MCF 10A (cell line): ENCODE results near the gene IFNL2. TPM values are rescaled to one million over a fixed set of nuclear protein-coding genes. Genes with fewer than 3 reads are reported as not detected.
"Not testable (repeated sequence)": the region's sequence is repeated elsewhere in the genome, so short reads cannot be mapped to it uniquely, and the experiment has no call there.

Source experiments
- BruUV-seq: library from RNA; stranded (reverse); fragments of 400-500 nt; replicated peaks from 2 replicates; lab custom pipeline; 2021; lab: Mats Ljungman, UMichigan
- CTCF ChIA-PET: fragments of 300-600 bp; sonication (Branson Sonifier 250); formaldehyde crosslinking; extraction: SDS; loops from one replicate; lab custom pipeline; 2021; ENCODE audit warnings: antibody characterized with exemption, inconsistent platforms; lab: Yijun Ruan, JAX
- POLR2A ChIA-PET: fragments of 300-600, 350-650 bp; sonication (Branson Sonifier 250); formaldehyde crosslinking; extraction: SDS; loops from one replicate; lab custom pipeline; 2020; ENCODE audit warnings: antibody characterized with exemption, inconsistent platforms; lab: Yijun Ruan, JAX
- DNase-seq: peaks from one replicate; pipeline ENCODE4 v3.0.0-alpha.2; 2018; ENCODE audit not compliant: unreplicated experiment
- H3K27ac Mint-ChIP-seq: one replicate; pipeline ENCODE4 v1.8.0; 2022; ENCODE audit warnings: mild to moderate bottlenecking, low read depth, mixed read lengths; ENCODE audit not compliant: unreplicated experiment
- H3K27me3 Mint-ChIP-seq: one replicate; pipeline ENCODE4 v1.8.0; 2022; ENCODE audit warnings: mixed read lengths; ENCODE audit not compliant: insufficient read depth, unreplicated experiment
- H3K36me3 Mint-ChIP-seq: one replicate; pipeline ENCODE4 v1.8.0; 2022; ENCODE audit warnings: mild to moderate bottlenecking, moderate library complexity, mixed read lengths; ENCODE audit not compliant: insufficient read depth, unreplicated experiment
- H3K4me1 Mint-ChIP-seq: one replicate; pipeline ENCODE4 v1.8.0; 2022; ENCODE audit warnings: mixed read lengths; ENCODE audit not compliant: insufficient read depth, unreplicated experiment
- H3K4me3 Mint-ChIP-seq: one replicate; pipeline ENCODE4 v1.8.0; 2022; ENCODE audit warnings: mild to moderate bottlenecking, moderate library complexity, mixed read lengths; ENCODE audit not compliant: unreplicated experiment
- H3K9me3 Mint-ChIP-seq: one replicate; pipeline ENCODE4 v1.8.0; 2022; ENCODE audit warnings: mixed read lengths; ENCODE audit not compliant: unreplicated experiment
- intact Hi-C: fragments of 100-400 bp; cut with micrococcal nuclease; formaldehyde crosslinking; loops from 2 replicates; pipeline ENCODE4 v1.14.1; 2022
- total RNA-seq: library from RNA; stranded (reverse); gene quantifications from 2 replicates; pipeline ENCODE4 v1.2.3, GENCODE V29; 2022
- TF ChIP-seq, protein P1 (sequence below): fragments of 200-600 bp; IDR thresholded peaks from one replicate; pipeline ENCODE4 v1.8.0; 2022; ENCODE audit warnings: antibody characterized with exemption, mild to moderate bottlenecking; ENCODE audit not compliant: unreplicated experiment

IFNL2 gene
- total RNA-seq, 1 experiment from 2014 or later, result not detected

- TF ChIP-seq, protein P1, sequence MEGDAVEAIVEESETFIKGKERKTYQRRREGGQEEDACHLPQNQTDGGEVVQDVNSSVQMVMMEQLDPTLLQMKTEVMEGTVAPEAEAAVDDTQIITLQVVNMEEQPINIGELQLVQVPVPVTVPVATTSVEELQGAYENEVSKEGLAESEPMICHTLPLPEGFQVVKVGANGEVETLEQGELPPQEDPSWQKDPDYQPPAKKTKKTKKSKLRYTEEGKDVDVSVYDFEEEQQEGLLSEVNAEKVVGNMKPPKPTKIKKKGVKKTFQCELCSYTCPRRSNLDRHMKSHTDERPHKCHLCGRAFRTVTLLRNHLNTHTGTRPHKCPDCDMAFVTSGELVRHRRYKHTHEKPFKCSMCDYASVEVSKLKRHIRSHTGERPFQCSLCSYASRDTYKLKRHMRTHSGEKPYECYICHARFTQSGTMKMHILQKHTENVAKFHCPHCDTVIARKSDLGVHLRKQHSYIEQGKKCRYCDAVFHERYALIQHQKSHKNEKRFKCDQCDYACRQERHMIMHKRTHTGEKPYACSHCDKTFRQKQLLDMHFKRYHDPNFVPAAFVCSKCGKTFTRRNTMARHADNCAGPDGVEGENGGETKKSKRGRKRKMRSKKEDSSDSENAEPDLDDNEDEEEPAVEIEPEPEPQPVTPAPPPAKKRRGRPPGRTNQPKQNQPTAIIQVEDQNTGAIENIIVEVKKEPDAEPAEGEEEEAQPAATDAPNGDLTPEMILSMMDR, result no peak
- peaks cover 47% of the 10 kb centered on the region for H3K27me3 Mint-ChIP-seq
These were observed 3.6 kb upstream of the IFNL2 start for GRCh38 chr19:39264306-39265290.

DNA sequence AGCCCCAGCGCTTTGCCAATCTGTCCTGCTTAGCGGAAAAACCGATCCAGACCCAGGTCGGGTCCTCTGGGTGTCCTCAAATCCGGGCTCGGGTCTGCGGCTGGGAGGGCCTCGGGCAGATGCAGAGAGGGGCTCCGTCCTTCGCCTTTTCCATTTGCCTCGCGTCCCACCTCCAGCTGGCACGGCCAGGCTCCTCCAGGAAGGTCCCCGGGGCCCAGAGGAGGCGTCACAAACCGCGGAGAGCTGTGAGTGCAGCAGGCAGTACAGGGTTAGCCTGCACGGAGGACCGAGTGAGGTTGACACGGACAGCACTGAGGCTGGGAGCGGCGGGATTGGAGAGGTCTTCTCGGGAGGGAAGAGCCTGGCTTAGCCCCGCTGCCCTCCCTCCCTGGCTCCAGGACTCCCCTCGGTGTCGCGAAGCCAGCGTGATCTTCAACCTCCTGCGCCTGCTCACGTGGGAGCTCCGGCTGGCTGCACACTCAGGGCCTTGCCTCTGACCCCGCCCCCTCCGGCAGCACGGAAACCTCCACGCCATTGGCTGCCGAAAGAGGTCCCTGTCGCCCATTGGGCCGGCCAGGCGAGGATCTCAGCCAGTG, 2.8 kb upstream of the IFNL2 start:
- TF ChIP-seq, protein P1, result no peak
- intact Hi-C loops, result no loop called here
- H3K27ac Mint-ChIP-seq, result no peak overlapping the region
- H3K36me3 Mint-ChIP-seq, result no peaks in the 10 kb centered on the region
- H3K9me3 Mint-ChIP-seq, result no peaks in the 10 kb centered on the region
- no TSS peak for BruUV-seq
- no peaks in the 10 kb centered on the region for H3K4me1 Mint-ChIP-seq
- CTCF ChIA-PET, result no interaction called here
- no peak for DNase-seq
- peaks cover 54% of the 10 kb centered on the region for H3K27me3 Mint-ChIP-seq
- POLR2A ChIA-PET, result no interaction called here
- H3K4me3 Mint-ChIP-seq, result no peak overlapping the region

More at GRCh38 chr19:39264306-39265290, 3.6 kb upstream of the IFNL2 start:
- ChIA-PET POLR2A (no interaction called here), CTCF (no interaction called here)
- no peaks in the 10 kb centered on the region for H3K4me1 Mint-ChIP-seq
- no peak overlapping the region for H3K4me3 Mint-ChIP-seq
- intact Hi-C loops, result no loop called here
- no peak overlapping the region for H3K27ac Mint-ChIP-seq
- no peak for DNase-seq
- H3K9me3 Mint-ChIP-seq, result no peaks in the 10 kb centered on the region
- BruUV-seq, result no TSS peak
- no peaks in the 10 kb centered on the region for H3K36me3 Mint-ChIP-seq

GRCh38 chr19:39268531-39269223, 481 bp downstream of the IFNL2 start:
- intact Hi-C loops, H3K4me1 Mint-ChIP-seq, BruUV-seq: not testable (repeated sequence)

GRCh38 chr19:39269369-39269768, 1.2 kb downstream of the IFNL2 start:
- H3K4me1 Mint-ChIP-seq, intact Hi-C loops, BruUV-seq, POLR2A ChIA-PET, H3K9me3 Mint-ChIP-seq, DNase-seq, H3K4me3 Mint-ChIP-seq, H3K36me3 Mint-ChIP-seq, H3K27ac Mint-ChIP-seq, CTCF ChIA-PET: not testable (repeated sequence)
- peaks cover 33% of the 10 kb centered on the region for H3K27me3 Mint-ChIP-seq

More at GRCh38 chr19:39268531-39269223, 481 bp downstream of the IFNL2 start:
- POLR2A ChIA-PET, DNase-seq, H3K9me3 Mint-ChIP-seq, H3K4me3 Mint-ChIP-seq, CTCF ChIA-PET, H3K27ac Mint-ChIP-seq, H3K36me3 Mint-ChIP-seq: not testable (repeated sequence)
- H3K27me3 Mint-ChIP-seq, result peaks cover 39% of the 10 kb centered on the region
